GM18907 (cell line): ENCODE measurements around the gene MADCAM1.

Experiments
- ATAC-seq: cut with Tn5 transposase; IDR thresholded peaks from one replicate; pipeline ENCODE4 v1.9.1; 2021; ENCODE audit warnings: mild to moderate bottlenecking, moderate library complexity; ENCODE audit not compliant: unreplicated experiment

Gene MADCAM1

DNA sequence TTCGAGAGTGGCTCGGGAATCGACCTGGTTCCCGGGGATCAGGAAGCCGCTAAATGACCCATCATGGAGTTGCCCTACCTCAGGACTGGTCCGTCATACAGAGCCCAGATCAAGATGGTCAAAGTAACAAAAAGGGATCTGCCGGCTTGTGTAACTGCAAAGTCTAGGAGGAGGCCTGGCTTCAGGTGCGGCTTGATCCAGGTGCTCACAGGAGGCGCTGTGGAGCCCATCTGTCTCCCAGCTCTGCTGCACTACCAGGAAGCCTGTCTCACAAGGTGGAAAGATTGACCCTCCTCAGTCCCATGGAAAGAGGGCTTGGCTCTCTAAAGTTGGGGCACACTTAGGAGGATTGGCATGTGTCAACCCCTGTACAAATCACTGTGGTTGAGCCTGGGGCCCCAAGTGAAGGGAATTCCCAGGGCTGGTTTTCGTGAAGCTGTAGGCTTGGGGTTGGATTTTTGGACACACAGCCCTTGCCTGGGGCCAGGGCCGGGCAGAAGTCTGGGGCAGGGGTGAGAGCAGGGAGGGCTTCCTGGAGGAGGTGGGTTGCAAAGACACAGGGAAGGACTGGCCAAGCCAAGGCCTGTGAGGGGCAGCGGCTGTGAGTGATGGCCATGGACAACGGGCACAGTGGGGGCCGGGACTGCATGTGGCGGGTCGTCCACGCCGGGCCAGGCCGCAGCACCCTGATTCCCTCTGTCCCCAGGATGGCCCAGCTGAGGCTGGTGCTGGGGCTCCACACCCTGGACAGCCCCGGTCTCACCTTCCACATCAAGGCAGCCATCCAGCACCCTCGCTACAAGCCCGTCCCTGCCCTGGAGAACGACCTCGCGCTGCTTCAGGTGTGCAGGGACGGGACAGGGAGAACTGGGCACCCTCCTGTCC, 51.8 kb downstream of the MADCAM1 start:
- ATAC-seq: no peak

- ATAC-seq: no peak
Measured at GRCh38 chr19:548886-549830, 52.9 kb downstream of the MADCAM1 start.

DNA sequence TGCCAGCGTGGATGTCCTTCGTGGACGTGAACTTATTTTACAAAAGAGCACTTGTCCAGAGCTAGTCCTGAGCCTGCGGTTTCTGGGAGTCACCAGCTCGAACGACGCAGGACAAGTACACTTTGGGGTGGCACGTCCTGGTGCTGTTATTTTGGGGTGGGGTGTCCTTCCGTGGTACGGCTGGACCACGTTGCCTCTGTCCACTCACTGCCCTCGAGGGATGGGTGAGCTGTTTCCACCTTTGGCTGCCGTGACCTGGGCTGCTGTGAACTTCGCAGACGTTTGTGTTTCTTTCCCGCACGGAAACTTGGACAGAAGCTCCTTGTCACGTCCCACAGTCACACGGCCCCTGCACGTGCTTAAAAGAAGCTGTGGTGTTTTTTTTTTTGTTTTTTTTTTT, 58.5 kb downstream of the MADCAM1 start:
- no peak for ATAC-seq
